ENCODE measurements around the gene ILDR1. TPM values are rescaled to one million over a fixed set of nuclear protein-coding genes. Genes with fewer than 3 reads are reported as not detected.

The ILDR1 gene
- total and polyA plus RNA-seq, 10 of the 15 experiments (the other 5 are each of a cell fraction or from before 2014, with no cell fraction given), result 1.3 to 12.0 (median 7.0) TPM

DNA sequence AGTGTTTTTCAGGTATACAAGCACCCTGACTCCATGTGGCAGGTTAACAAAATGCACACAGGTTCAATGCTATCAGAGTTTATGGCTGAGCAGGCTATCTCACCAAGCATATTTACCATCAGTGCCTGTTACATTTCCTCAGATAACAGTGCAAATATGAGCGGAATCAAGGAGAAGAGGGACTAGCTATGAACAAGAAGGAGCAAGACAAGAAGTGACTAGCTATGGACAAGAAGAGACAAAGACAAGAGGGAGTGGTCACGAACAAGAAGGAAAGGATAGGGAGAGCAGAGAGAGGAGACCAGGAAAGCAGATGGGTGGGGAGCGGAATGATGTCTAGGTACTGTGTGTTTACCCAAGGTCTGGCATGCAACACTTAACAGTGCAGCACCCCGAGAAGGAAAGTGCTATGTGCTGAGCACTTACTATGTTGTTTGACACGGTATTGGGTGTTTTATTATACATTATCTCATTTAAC is 8.6 kb downstream of the ILDR1 start:
- Histone ChIP-seq H3K9me3 (replicated peaks; ENCODE audit: control insufficient read depth, insufficient read depth, low read length) (peaks cover 17% of the 10 kb centered on the region), H3K4me1 (ENCODE audit: control insufficient read depth, insufficient read depth, low read length) (peaks cover 67% of the 10 kb centered on the region), H2AFZ (ENCODE audit: control insufficient read depth, low read depth, low read length) (no peak overlapping the region), H3K79me2 (ENCODE audit: control insufficient read depth, insufficient read depth, low read length) (peaks cover 51% of the 10 kb centered on the region), H3K36me3 (ENCODE audit: control insufficient read depth in 2 of 2, insufficient read depth in 2 of 2, low read length in 1 of 2) (no peaks in the 10 kb centered on the region; a peak in 2 of 4 replicates), H3K27ac (ENCODE audit: control insufficient read depth, insufficient read depth) (peak overlapping the region; percentile 73), H3K9ac (ENCODE audit: control insufficient read depth, insufficient read depth, low read length) (peak overlapping the region; percentile 27), H4K20me1 (ENCODE audit: control insufficient read depth, insufficient read depth) (no peaks in the 10 kb centered on the region), H3K4me2 (ENCODE audit: control insufficient read depth, insufficient read depth) (peak overlapping the region; percentile 67), H3K27me3 (replicated peaks in 1 of 2; ENCODE audit: control insufficient read depth in 2 of 2, insufficient read depth in 2 of 2, low read length in 1 of 2) (no peaks in the 10 kb centered on the region), H3K4me3 (no peak overlapping the region)
- in situ Hi-C loops (cut with MboI) (no loop called here), intact Hi-C loops (cut with micrococcal nuclease; ENCODE audit: unreplicated experiment) (loop anchor here (5.0 kb wide), 3 partner anchors 44 to 244 kb away; partner anchors contain the start of gene CD86)
- no TSS peak for BruUV-seq (replicated peaks)
- 61% methylated on average over 5 of the region's 5 CpGs for WGBS (ENCODE audit: insufficient coverage, insufficient replicate concordance, low lambda C conversion rate, missing lambda C conversion rate)
- FAIRE-seq (no peak), ATAC-seq (peak; percentile 6), DNase-seq (ENCODE audit: low read depth, low spot score) (no peak)
- POLR2A ChIA-PET, result interaction anchor here (0.6 to 4.1 kb wide), 11 partner anchors 7 to 264 kb away, joined by 3 to 41 read pairs (median 13); partner anchors contain the start of gene ILDR1
- RAD21 ChIA-PET (ENCODE audit: unreplicated experiment), result interaction anchor here (0.7 to 5.6 kb wide), 16 partner anchors 7 to 286 kb away, joined by 3 to 71 read pairs (median 13); no protein-coding TSS in a partner anchor
- SMC1A ChIA-PET (ENCODE audit: uncharacterized antibody, unreplicated experiment), result interaction anchor here (0.9 to 28.1 kb wide), 15 partner anchors 9 to 286 kb away, joined by 3 to 882 read pairs (median 7); partner anchors contain the start of genes CD86 and ILDR1
- CTCF ChIA-PET, result interaction anchor here (0.6 to 5.2 kb wide), 12 partner anchors 7 to 87 kb away, joined by 3 to 57 read pairs (median 6); no protein-coding TSS in a partner anchor
- TF ChIP-seq, protein P1, sequence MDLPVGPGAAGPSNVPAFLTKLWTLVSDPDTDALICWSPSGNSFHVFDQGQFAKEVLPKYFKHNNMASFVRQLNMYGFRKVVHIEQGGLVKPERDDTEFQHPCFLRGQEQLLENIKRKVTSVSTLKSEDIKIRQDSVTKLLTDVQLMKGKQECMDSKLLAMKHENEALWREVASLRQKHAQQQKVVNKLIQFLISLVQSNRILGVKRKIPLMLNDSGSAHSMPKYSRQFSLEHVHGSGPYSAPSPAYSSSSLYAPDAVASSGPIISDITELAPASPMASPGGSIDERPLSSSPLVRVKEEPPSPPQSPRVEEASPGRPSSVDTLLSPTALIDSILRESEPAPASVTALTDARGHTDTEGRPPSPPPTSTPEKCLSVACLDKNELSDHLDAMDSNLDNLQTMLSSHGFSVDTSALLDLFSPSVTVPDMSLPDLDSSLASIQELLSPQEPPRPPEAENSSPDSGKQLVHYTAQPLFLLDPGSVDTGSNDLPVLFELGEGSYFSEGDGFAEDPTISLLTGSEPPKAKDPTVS (IDR thresholded peaks at IDR 0.05; ENCODE audit: low read depth, low read length), result no peak
- TF ChIP-seq NFYA (IDR thresholded peaks at IDR 0.05; ENCODE audit: borderline replicate concordance, low read depth, low read length), result no peak
- TF ChIP-seq HDGF (IDR thresholded peaks at IDR 0.05), result peak; percentile 70; the same call in 1 of the 2 replicates
- no peak for TF ChIP-seq EP300 (IDR thresholded peaks at IDR 0.05; ENCODE audit: borderline replicate concordance in 1 of 2, control insufficient read depth in 1 of 2, low read depth in 2 of 2, low read length in 2 of 2)
- no peak for TF ChIP-seq NR2F1 (conservative IDR thresholded peaks at IDR 0.05)
- TF ChIP-seq, protein P2, sequence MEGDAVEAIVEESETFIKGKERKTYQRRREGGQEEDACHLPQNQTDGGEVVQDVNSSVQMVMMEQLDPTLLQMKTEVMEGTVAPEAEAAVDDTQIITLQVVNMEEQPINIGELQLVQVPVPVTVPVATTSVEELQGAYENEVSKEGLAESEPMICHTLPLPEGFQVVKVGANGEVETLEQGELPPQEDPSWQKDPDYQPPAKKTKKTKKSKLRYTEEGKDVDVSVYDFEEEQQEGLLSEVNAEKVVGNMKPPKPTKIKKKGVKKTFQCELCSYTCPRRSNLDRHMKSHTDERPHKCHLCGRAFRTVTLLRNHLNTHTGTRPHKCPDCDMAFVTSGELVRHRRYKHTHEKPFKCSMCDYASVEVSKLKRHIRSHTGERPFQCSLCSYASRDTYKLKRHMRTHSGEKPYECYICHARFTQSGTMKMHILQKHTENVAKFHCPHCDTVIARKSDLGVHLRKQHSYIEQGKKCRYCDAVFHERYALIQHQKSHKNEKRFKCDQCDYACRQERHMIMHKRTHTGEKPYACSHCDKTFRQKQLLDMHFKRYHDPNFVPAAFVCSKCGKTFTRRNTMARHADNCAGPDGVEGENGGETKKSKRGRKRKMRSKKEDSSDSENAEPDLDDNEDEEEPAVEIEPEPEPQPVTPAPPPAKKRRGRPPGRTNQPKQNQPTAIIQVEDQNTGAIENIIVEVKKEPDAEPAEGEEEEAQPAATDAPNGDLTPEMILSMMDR (IDR thresholded peaks at IDR 0.05 in 2 of 3, conservative IDR thresholded peaks at IDR 0.05 in 1 of 3; ENCODE audit: control insufficient read depth in 2 of 3, extremely low read depth in 1 of 3, insufficient read depth in 1 of 3, low read depth in 3 of 3, low read length in 3 of 3), result 0 out of 6 replicates have a peak, but pooled peaks of 1 of the 3 experiments have one; percentile 3
- TF ChIP-seq CHD1 (IDR thresholded peaks at IDR 0.05; ENCODE audit: low read depth, low read length), result no peak
- TF ChIP-seq KLF5 (IDR thresholded peaks at IDR 0.05; ENCODE audit: partially characterized antibody), result no peak
- TF ChIP-seq ZSCAN29 (IDR thresholded peaks at IDR 0.05), result no peak
- TF ChIP-seq CBX5 (IDR thresholded peaks at IDR 0.05; ENCODE audit: low read depth), result no peak
- TF ChIP-seq, protein P3, sequence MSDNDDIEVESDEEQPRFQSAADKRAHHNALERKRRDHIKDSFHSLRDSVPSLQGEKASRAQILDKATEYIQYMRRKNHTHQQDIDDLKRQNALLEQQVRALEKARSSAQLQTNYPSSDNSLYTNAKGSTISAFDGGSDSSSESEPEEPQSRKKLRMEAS (IDR thresholded peaks at IDR 0.05; ENCODE audit: low read depth, low read length), result no peak
- no peak for TF ChIP-seq SMAD5 (IDR thresholded peaks at IDR 0.05; ENCODE audit: low read depth)
- TF ChIP-seq NBN (IDR thresholded peaks at IDR 0.05), result no peak
- TF ChIP-seq, protein P4, sequence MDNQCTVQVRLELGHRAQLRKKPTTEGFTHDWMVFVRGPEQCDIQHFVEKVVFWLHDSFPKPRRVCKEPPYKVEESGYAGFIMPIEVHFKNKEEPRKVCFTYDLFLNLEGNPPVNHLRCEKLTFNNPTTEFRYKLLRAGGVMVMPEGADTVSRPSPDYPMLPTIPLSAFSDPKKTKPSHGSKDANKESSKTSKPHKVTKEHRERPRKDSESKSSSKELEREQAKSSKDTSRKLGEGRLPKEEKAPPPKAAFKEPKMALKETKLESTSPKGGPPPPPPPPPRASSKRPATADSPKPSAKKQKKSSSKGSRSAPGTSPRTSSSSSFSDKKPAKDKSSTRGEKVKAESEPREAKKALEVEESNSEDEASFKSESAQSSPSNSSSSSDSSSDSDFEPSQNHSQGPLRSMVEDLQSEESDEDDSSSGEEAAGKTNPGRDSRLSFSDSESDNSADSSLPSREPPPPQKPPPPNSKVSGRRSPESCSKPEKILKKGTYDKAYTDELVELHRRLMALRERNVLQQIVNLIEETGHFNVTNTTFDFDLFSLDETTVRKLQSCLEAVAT (IDR thresholded peaks at IDR 0.05), result peak; percentile 83
- TF ChIP-seq ASH2L (IDR thresholded peaks at IDR 0.05; ENCODE audit: borderline replicate concordance, low read depth), result no peak
- TF ChIP-seq SMAD1 (IDR thresholded peaks at IDR 0.05; ENCODE audit: low read depth, partially characterized antibody), result no peak
- TF ChIP-seq RELA (IDR thresholded peaks at IDR 0.05; ENCODE audit: borderline replicate concordance, partially characterized antibody), result no peak
- no peak for TF ChIP-seq BCL11A (IDR thresholded peaks at IDR 0.05; ENCODE audit: low read depth, low read length)
